GM18907 (cell line): ENCODE results near the gene TIMELESS.
"Not testable (repeated sequence)": the region's sequence is repeated elsewhere in the genome, so short reads cannot be mapped to it uniquely, and the experiment has no call there.

Source experiments
- ATAC-seq: cut with Tn5 transposase; IDR thresholded peaks from one replicate; pipeline ENCODE4 v1.9.1; 2021; ENCODE audit warnings: mild to moderate bottlenecking, moderate library complexity; ENCODE audit not compliant: unreplicated experiment

The TIMELESS gene

GRCh38 chr12:56448860-56449621, at the start of gene TIMELESS:
Gene TIMELESS (minus strand): TSS chr12:56449426. CDS start chr12:56434170, 15,256 bp downstream.
- peak; percentile 90 for ATAC-seq

- ATAC-seq, result not testable (repeated sequence)
Measured at GRCh38 chr12:56498126-56498902, 49.1 kb upstream of the TIMELESS start.

GRCh38 chr12:56496704-56497103, 47.5 kb upstream of the TIMELESS start:
- ATAC-seq, result not testable (repeated sequence)

- ATAC-seq, result not testable (repeated sequence)
Measured at GRCh38 chr12:56494481-56494880, 45.3 kb upstream of the TIMELESS start.

GRCh38 chr12:56494106-56494415, 44.8 kb upstream of the TIMELESS start:
- not testable (repeated sequence) for ATAC-seq

- ATAC-seq, result not testable (repeated sequence)
Measured at GRCh38 chr12:56493409-56494105, 44.3 kb upstream of the TIMELESS start.

- no peak for ATAC-seq
Measured at GRCh38 chr12:56490360-56490759, 41.1 kb upstream of the TIMELESS start.

GRCh38 chr12:56488041-56488955, 39.1 kb upstream of the TIMELESS start, which contains the start of gene GLS2:
Gene GLS2 (minus strand): TSS chr12:56488161. CDS start chr12:56488118, 43 bp downstream.
- peak; percentile 88 for ATAC-seq

- peak; percentile 28 for ATAC-seq
Measured at GRCh38 chr12:56487448-56488040, 38.3 kb upstream of the TIMELESS start.

GRCh38 chr12:56486694-56487093, 37.5 kb upstream of the TIMELESS start:
- no peak for ATAC-seq

- ATAC-seq, result no peak
Measured at GRCh38 chr12:56484566-56484965, 35.3 kb upstream of the TIMELESS start.

- no peak for ATAC-seq
Measured at GRCh38 chr12:56479625-56480024, 30.4 kb upstream of the TIMELESS start.

- ATAC-seq, result no peak
Measured at GRCh38 chr12:56477521-56478225, 28.4 kb upstream of the TIMELESS start.

GRCh38 chr12:56476972-56477432, 27.8 kb upstream of the TIMELESS start:
- no peak for ATAC-seq

GRCh38 chr12:56476143-56476542, 26.9 kb upstream of the TIMELESS start:
- ATAC-seq, result no peak

- no peak for ATAC-seq
Measured at GRCh38 chr12:56474389-56474788, 25.2 kb upstream of the TIMELESS start.

GRCh38 chr12:56469007-56469930, 20.0 kb upstream of the TIMELESS start:
- no peak for ATAC-seq
